GM18520 (cell line): ENCODE results near the gene RRP12.
A peak's percentile ranks its signal among the peaks of the same experiment; 100 is the strongest.

ENCODE experiments used
- ATAC-seq: cut with Tn5 transposase; IDR thresholded peaks from one replicate; pipeline ENCODE4 v1.9.1; 2021; ENCODE audit not compliant: unreplicated experiment

The RRP12 gene

GRCh38 chr10:97336006-97336405 lies 65.1 kb downstream of the RRP12 start:
- ATAC-seq = no peak

DNA sequence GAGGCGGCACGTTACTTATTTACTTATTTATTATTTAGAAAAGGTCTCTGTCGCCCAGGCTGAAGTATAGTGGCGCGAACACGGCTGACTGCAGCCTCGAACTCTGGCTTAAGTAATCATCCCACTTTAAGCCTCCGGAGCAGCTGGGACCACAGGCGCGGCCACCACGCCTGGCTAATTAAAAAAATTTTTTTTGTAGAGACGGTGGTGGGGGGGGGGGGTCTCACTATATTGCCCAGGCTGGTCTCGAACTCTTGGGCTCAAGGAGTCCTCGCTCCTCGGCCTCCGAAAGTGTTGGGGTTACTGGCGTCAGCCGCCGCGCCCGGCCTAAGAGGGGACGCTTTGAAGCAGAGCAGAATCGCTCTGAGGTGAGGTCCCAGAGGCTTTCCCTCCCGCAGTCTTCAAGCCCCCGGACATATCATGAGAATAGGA lies 65.9 kb downstream of the RRP12 start:
- no peak for ATAC-seq

GRCh38 chr10:97334370-97335175 lies 66.6 kb downstream of the RRP12 start, which contains the start of gene FRAT2:
Gene FRAT2 (minus strand): TSS chr10:97334729. CDS start chr10:97334572, 157 bp downstream.
- peak; percentile 71 for ATAC-seq

DNA sequence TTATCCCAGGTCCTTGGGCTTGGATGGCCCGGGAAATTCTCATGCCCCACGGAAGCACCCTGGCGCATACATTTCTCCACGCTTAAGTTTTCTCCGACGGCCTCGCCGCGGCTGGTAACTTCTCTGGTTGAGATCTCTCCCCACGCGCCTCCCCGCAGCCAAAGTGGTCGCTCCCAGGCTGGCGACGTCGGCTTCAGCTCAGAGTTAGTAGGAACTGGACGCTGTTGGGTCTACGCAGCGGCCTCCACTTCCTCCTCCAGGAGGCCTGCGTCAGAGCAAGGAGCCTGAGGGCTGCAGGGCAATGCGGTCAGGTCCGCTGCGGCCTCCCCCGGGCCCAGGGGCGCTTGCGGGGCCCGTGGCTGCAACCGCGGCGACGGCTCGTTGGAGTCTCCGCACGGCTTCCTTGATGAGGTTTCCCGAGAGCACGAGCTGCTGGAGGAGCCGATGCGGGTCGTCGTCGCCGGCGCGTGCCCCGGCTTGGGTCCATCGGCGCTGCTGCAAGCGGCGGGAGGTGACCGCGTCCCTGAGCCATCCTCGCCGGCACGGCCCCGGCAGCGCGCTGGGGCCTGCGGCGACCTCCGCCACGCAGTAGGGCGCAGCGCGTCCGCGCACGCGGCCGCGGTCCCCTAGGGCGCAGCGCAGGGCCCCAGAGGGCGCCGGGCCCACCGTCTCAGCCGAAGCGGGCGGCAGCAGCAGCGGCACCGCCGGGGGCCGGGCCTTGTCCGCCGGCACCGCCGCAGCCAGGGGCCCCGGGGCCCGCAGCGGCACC lies 67.4 kb downstream of the RRP12 start:
- ATAC-seq = peak; percentile 6

DNA sequence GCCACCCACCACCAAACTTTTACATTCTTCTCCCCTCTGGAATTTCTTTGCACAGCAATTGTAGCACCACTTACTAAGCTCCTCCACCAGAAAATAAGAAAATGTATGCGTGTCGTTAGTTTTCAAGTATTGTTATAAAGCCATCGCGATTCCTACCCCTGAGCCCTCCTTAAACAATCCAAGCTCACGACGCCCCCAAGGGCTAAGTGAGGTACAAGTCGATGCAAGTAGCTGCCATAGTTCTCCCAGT lies 67.9 kb downstream of the RRP12 start:
- ATAC-seq = no peak

DNA sequence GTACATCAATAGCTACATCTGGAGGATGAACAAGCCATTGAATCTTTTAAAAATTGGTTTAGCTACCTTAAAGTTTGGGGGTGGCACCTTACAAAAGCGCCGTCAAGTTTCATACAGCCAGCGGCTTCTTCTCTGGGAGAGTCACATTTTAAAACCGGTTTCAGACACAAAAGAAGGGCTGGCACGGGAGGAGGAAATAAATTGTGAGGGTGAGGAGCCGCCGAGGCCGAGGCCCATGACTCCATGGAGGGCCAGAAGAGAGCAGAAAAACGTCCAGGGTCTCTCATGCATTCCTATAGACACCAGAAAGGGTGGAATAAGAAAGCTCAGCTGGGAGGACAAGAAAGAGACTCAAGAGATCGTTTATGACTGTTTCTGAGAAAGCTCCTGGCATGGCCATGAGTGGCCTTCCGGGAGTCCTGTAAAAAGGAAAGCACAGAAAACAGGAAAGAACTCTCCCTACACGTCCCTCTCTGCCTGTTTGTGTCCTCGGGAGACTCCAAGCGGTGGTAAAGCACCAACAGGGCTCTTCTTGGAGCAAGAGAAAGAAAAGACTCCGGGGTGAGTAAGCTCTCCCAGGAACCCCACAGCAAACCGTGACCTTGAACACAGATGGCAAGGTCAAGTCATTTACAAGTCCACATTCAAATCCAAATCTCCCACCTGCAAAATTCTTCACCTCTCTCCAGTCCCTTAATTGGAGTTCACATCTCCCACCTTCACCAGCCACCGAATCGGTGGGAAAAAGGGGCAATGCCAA lies 68.4 kb downstream of the RRP12 start:
- ATAC-seq = no peak

- ATAC-seq = no peak
Measured at GRCh38 chr10:97331153-97331703, 69.9 kb downstream of the RRP12 start.

DNA sequence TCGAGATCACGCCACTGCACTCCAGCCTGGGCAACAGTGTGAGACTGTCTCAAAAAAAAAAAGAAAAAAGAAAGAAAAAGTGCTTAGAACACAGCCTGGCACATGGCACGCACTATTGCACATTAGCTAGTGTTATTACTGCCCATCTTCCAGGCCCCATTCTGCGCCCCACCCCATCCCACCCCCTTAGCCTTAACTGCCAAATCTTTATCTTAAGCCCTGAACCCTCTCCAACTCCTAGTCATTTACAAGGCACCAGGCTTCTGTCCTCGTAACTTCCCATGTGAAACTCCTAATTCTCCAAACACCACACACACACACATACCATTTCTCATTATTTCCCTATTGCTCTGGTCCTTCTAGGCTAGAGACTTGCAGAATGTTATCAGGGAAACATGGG lies 71.4 kb downstream of the RRP12 start:
- no peak for ATAC-seq

DNA sequence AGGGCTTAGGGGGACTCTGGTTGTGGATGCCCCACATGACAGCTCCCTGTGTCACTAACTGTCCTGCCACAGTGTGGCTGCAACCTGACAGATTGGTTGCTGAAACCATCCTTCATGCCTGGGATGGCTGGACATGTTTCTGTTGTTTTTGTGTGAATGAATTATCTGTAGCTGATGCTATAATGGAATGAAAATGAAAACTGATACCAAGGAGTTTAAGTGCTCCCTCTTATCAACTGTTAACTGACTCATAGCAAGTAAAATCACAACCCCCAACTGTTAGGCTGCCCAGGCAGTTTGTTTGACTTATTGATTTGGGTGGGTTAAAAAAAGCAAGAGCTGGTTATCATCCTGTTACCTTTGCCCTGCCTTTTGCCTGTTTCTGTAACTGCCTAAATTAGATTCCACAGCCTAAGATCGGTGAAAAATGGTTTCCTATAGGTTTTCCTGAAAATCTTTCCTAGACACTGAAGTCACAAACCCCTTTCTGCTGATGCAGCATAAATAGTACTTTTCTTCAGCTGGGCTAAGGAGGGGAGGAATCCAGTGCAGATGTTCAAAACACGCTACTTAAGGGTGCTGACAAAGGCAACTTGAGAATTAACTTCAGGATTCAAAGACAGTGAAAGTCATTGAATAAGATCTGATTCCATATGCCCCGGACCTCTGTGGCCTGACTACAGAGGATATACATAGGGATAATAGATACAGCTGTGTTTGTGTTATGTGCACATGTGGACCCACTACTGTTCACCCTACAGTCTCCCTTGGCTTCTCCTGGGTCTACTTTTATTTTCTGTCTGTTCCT lies 72.3 kb downstream of the RRP12 start:
- no peak for ATAC-seq

- ATAC-seq = no peak
Measured at GRCh38 chr10:97327348-97328294, 73.5 kb downstream of the RRP12 start.

- no peak for ATAC-seq
Measured at GRCh38 chr10:97325754-97326153, 75.4 kb downstream of the RRP12 start.

GRCh38 chr10:97323501-97323900 lies 77.6 kb downstream of the RRP12 start:
- no peak for ATAC-seq

GRCh38 chr10:97321804-97322190 lies 79.3 kb downstream of the RRP12 start:
- no peak for ATAC-seq

- no peak for ATAC-seq
Measured at GRCh38 chr10:97321032-97321803, 79.9 kb downstream of the RRP12 start.

DNA sequence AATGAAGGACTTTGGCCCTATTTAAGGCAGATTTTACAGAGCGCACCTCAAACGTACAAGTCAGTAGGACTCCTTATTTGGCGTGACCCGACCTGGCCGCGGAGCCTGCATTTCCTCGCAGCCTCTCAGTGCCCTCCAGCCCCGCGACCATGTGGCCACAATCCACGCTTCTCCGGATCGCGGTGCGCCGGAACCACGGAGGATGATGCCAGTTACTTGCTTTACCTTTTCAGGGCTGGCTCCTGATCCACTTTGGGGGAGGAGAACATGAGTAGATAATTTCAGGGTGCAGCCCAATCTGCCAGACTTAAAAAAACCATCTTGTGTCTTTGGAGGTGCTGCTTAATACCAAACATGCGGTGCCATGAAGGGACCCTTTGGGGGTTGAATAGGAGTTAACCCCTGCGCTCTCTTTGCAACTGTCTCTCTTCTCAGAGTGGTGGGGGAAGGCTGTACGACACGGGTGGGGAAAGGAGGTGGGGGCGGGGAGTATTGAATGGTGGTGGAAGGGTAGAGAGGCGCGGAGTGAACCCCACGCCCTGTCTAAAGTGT lies 80.6 kb downstream of the RRP12 start:
- no peak for ATAC-seq

DNA sequence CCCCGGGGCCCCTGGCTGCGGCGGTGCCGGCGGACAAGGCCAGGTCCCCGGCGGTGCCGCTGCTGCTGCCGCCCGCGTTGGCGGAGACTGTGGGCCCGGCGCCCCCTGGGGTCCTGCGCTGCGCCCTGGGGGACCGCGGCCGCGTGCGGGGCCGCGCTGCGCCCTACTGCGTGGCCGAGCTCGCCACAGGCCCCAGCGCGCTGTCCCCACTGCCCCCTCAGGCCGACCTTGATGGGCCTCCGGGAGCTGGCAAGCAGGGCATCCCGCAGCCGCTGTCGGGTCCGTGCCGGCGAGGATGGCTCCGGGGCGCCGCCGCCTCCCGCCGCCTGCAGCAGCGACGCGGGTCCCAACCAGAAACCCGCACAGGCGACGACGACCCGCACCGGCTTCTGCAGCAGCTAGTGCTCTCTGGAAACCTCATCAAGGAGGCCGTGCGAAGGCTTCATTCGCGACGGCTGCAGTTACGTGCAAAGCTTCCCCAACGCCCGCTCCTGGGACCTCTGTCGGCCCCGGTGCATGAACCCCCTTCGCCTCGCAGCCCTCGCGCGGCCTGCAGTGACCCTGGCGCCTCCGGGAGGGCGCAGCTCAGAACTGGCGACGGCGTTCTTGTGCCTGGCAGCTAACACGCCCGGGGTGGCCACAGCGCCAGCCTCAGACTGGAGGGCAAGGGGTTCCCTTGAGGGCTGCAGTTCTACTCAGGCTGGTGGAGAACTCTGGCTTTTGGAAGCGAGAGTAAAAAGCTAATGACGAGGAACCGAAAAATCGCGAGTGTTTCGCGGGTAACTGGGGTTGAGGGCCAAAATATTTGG lies 81.3 kb downstream of the RRP12 start:
- no peak for ATAC-seq

GRCh38 chr10:97318772-97319651 lies 82.1 kb downstream of the RRP12 start, which contains the start of gene FRAT1:
Gene FRAT1 (plus strand): TSS chr10:97319271. CDS start chr10:97319454, 183 bp downstream.
- peak; percentile 63 for ATAC-seq
